ENCODE data around the gene SSR1.

Gene SSR1

DNA sequence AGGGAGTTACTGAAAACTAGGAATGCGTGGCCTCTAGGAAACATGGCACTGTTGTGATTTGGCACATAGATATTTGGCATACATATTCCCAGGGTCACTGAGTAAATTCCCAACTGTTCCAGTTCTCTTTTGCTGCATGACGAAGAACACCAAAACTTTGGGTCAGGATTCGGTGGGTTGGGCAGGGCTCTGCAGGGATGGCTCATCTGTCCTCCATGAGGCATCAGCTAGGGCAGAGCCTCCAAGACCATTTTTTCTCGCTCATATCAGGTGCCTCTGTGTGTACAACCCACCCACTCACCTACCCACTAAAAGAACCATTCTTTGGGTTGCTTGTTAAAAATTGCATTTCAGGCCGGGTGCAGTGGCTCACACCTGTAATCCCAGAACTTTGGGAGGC lies 57.1 kb downstream of the SSR1 start:
- no peak for DNase-seq

DNA sequence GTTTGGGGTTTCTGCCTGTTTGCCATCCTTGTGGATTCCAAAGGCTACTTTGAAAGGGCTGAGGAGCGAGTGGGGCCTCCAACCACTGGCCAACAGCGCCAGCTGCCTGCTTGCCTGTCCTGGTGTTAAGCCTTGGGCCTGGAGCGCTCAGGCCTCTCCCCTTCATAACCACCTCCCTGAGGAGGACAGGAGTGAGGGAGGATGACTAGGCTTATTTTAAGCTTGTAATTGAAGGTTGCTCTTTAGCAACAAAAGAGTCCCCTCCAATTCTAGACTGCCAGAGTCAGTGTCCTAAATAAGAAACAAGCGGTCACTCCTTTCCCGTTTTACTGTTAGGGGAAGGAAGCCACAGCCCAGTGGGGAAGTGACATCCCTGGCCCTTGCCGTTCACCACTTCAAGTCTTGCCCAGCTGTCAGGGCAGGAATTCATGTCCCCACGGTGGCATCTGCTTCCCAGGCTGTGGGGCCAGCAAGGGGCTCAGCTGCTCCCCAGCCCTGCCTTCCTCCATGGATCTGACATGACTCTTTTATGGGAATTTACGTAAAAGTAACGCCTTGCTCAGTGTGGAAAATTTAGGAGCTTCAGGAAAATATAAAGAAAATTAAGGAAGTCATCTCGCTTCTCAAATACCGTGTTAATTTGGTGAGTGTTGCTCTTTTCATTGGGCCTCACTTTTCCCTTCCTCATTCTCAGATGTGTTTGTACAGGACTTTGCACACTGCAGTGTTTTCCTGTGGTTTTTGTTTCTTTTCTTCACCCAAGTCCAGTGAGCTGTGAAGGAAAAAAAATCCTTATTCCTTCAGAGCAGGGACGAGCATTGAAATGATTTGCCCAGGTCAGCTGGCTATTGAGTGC lies 57.8 kb downstream of the SSR1 start:
- DNase-seq, result no peak

DNA sequence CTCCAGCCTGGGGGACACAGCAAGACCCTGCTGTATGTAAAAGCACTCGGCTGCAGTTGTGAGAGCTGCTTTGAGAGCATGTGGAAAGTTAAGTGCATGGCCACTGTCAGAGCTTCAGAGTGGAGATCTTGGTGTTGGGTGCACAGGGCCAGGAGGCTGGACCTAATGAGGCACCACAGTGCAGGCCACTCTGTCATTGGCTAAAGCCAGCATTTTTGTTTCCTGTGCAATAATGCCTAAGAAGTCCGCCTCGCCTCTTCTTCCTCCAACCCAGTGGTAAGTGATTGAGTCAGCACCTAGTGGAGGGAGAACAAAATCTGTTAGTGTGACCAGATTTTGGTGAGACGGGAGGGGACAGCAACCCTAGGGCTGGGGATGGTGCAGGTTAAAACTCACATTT lies 60.6 kb downstream of the SSR1 start:
- DNase-seq, result no peak

DNA sequence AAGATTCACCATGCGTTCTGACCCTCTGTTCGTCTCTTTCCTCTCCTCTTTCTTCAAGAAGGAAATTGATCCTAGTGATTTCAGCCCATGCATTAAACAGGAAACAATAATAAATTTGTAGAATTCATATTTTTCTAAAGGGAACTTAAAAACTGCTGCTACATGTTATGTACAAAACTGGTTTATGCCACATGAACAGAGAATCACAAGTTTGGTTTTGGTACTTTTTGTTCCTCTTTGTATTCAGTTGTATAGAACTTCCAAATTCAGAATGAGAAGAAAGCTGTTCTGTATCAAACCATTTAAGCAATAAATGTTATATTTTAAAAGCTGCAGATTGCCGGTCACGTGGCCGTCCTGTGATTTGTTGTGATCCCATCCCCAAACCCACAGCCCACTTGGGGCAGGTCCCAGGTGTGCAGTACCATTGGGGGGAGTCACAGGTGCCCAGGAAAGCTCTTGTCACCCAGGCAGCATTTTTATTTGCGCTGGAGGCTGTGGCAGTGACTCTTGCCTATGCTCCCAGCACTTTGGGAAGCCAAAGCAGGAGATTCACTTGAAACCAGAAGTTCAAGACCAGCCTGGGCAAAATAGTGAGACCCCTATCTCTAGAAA lies 61.2 kb downstream of the SSR1 start:
- no peak for DNase-seq

DNA sequence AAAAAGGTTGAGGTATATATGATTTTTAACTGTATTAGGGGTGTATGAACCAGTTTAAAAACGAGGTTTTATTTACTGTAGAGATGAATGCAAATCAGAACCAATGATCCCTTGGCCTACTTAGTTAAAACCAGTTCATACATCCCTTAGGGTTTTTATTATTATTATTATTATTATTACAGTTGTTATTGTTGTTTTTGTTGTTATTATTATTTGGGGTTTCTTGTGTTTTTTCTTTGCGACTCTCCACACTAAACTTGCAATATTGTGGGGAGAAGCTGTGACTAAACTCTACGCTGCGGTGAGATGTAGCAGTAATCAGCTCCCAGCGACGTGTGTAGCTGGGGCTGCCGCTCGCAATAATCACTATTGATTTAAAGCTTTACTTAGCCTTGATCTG lies 62.2 kb downstream of the SSR1 start:
- no peak for DNase-seq

DNA sequence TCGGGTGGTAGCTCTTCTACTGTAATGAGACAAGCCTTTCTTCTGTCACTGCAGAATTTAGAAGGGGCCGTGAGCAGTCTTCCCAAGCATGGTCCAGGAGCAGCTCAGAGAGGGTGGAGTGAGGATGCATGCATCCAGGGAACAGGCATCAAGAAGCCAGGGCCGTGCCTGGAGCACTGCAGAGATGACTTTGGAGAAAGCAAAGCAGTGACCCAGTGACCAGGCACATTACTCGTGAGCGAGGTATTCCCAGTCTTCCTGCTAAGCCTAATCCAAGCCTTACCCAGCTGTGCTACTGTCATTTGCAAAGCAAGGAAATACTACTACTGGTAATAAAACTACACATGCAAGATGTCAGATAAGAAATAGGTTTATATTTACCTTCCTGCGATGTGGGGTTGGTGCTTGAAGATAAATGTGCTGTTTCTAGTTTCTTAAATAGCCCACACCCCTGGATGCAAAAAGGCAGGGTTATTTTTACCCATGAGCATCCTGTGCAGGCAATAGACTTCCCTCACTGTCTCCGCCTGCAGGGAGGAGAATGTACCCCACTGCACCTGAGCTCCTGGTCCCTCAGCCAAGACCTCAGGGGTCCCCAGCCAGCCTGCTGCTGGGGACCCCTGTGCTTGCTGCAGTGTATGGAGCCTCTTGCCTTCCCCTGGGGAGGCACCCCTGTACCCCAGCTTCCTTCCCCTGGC lies 62.9 kb downstream of the SSR1 start:
- DNase-seq, result no peak

DNA sequence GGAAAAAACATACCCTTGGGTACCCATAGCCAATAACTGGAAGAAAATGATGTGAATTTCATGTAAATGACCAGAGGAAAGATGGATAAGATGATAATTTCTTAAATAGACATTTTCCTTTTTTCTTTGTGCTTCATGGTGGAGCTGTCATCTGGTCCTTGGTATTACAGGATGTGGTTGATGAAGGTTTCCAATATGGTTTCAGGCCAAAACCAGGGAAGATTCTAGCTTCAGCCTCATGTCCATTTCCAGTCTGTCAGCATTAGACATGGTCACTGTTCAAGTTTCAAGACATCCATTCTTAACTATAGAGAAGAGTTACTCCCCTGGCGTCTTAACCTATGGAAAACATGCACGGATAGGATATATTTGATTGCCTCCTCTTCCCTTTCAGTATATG lies 63.6 kb downstream of the SSR1 start:
- DNase-seq, result no peak

DNA sequence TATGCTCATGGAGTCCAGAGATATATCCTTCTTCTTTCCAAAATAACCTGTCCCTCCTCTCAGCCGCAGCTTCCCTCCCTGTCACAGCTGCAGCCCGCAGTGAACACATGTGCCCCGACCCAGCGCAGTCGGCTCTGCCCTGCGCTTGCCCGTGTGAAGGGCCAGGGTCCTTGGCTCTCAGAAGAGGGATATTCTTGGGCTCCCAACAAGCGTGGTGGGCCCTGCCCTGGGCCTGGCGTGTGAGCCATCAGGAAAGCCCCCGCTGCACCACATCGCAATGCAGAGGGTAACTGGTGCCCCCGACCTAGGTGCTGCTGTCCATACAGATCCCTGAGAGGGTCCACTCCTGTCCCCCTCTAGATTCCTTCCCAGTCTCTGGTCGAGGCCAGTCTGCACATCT lies 65.2 kb downstream of the SSR1 start:
- DNase-seq, result no peak

DNA sequence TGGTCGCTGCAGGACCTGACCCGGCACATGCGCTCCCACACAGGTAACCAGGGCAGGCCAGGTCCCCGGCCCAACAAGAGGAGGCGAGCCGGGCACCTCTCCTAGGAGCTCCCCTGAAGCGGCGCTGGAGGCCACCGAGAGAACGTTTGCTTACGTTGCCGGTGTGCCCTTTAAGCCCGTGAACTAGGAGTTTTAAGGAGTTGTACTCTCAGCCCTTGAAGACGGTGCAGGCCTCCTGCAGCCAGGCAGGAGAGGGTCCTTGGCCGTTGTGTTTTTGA lies 65.9 kb downstream of the SSR1 start:
- no peak for DNase-seq

DNA sequence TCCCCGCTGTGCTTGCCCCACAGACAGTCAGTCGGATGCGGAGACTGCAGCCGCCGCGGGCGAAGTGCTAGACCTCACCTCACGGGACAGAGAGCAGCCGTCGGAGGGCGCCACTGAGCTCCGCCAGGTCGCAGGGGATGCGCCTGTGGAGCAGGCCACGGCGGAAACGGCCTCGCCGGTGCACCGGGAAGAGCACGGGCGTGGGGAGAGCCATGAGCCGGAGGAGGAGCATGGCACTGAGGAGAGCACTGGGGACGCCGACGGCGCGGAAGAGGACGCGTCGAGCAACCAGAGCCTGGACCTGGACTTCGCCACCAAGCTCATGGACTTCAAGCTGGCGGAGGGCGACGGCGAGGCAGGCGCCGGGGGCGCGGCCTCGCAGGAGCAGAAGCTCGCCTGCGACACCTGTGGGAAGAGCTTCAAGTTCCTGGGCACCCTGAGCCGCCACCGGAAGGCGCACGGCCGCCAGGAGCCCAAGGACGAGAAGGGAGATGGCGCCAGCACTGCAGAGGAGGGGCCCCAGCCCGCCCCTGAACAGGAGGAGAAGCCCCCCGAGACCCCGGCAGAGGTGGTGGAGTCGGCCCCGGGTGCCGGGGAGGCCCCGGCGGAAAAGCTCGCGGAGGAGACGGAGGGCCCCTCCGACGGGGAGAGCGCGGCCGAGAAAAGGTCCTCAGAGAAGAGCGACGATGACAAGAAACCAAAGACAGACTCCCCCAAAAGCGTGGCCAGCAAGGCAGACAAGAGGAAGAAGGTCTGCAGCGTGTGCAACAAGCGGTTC lies 66.4 kb downstream of the SSR1 start:
- no peak for DNase-seq

DNA sequence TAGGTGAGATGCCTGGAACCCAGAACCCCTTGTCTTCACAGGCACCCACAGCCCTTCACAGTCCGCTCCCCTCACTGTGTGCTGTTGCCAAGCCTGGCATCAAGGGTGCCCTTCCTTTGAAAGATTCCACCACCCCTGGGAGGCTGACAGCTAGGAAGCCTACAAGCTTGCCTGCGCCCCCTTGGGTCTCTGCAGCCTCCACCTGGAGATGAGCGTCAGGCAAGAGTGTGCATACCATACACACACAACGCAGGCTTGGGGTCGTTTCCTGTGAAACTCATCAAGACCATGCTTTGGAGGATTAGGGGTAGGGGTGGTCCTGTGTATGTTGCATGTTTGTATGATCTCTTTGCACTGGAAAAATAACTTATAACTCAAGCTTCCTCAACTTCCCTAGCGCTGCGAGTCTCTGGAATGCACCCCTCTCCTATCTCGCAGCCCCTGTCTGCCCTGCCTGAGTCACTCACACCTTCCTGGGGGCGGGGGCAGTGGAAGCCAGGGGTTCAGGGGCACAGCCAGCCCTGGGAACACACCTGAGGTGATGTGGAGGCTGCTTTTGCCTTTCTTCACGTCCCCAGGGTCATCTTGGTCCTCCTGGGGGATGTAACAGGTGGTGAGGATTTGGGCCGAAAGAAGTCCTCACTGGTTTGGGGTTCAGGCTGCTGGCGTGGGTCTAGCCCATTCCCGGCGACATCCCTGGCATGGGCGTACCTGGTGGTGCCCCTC lies 67.2 kb downstream of the SSR1 start:
- no peak for DNase-seq

DNA sequence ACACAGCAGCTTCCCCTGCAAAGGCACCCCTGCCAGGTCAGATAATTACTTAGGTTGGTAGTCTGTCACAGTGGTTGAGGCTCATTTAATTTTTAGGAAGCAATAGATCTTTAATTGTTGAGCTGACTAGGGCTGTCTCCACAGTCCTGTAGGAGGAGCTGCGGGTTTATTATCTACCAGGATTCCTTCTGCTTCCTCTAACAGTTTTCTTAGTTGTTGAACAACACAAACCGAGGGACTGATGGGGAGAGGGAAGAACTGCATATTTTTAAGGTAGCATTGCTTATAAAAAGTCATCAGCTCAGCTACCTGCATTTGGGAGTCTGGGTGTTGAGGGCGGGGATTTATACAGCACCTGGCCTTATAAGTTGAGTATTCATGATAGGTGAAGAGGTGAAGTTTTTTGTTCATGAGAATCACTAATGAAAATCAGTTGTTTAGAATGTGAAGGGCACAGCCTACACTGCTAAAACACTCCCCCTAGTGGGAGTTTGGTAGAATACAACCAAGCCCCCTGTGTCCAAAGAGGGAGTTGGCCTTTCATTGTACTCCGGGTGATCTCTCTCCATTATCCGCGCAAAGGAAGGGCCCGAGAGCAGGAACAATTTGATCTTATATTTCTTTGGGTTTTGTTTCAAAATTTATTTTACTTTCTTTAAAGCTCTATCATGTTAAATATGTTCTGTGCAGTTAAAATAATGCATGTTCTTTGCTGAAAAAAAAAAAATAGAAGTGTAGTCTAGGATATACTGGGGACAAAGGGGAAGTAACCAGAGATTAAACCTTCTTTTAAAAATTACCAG lies 69.6 kb downstream of the SSR1 start:
- peak; percentile 67 to 85 for DNase-seq

DNA sequence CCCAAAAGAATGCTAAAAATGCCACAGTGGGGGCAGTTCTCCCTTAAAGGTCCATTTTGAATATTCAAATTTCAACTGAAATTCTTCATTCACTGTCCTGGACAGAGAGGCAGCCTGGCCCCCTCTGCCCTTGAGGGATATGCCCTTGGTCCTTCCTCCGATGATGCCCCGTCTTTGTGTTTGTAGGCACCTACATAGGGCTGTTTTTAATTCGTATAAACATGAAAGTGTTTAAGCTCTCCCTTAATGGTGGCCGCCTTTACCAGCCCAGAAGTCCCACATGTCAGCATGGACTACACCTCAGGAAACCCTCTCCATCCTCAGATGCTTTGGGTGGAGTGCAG lies 70.2 kb downstream of the SSR1 start:
- peak in 1 of 2 experiments; percentile 62 for DNase-seq

DNA sequence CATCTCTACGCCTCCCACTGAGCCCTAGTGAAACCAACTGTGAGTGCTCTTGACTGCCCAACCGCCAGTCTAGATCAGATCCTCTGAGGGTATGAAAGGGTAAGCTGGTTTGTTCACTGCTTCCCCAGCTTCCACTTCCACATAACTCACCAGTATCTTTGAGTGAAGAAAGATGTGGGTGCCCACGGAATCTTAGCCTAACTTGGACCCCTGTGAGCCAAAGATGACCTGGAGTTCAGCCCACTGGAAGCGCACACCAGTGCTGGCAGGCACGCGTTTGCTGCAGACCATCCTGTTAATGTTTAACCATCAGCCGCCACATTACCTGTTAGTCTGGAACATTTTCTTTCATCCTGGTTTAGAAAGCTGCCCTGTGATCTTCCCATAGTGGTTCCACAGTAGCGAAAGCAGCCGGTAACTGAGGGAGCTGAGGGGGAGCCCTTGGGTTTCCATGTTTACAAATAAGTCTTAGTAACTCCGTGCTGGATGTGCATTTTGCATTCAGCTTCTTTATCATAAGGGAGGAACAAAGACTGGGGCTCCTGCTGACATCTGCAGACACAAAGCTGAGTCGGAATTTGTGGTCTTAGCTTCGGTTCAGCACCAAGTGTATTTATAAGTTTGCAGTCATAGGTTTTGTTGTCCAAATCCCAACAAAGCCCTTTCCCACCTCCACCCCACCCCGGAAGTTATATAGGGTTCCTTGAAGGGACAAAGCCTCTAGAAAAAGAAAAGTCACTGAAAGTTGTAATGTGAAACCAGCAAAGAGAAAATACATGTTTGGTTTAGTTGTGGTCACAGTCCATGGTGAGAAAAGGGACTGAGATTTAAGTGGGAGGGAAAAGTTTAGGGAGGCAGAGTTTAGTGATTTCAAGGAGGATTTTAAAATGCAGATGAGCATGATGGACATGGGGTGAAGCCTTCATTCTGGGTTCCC lies 71.0 kb downstream of the SSR1 start:
- peak; percentile 50 to 79 for DNase-seq

DNA sequence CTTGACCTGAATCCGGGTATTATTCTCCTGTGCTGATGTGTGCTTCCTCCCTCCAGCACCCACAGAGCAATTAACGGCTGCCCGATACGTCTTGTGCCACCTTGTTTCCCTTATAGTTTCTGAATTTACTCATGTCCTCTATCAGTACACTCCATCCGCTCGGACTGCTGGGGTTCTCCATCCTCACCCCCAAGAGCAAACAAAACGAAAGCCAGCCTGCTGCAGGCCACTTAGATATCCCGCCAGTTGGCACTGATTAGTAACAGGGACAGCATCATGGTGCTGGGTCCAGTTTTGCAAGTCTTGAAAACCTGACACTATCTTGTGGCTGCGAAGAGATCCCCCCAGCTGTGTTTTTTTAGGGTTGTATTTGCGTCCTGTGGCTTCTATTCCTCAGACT lies 71.8 kb downstream of the SSR1 start:
- DNase-seq, result no peak

DNA sequence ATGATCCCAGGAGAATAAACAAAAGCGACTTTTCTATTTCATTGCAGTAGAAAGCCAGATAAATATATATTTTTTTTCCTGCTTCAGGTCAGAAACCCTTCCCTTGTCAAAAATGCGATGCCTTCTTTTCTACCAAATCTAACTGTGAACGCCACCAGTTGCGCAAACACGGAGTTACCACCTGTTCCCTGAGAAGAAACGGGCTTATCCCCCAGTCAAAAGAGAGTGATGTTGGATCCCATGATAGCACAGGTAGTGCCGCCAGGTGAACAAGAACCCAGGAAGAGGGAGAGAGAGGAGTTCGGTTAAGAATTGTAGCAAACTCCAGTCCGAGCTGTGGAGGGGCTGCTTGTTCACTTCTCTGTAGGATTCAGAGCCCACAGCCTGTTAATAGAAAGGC lies 72.6 kb downstream of the SSR1 start:
- DNase-seq, result no peak

DNA sequence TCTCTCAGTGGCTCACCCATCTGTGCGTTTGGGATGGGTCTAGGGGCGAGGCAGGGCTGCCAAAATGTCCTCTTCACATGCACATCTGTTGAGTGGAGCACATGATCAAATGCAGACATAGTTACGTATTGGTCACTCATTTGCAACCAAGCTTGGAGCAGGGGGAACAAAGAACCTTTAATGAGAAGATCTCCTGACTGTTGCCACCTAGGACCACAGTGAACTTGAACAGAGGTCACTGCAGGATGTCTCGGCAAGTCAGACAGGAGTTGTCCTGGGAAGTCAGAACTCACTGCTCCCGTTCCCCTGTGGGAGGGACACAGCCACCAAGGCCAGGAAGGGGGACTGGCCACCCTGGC lies 73.4 kb downstream of the SSR1 start:
- no peak for DNase-seq

DNA sequence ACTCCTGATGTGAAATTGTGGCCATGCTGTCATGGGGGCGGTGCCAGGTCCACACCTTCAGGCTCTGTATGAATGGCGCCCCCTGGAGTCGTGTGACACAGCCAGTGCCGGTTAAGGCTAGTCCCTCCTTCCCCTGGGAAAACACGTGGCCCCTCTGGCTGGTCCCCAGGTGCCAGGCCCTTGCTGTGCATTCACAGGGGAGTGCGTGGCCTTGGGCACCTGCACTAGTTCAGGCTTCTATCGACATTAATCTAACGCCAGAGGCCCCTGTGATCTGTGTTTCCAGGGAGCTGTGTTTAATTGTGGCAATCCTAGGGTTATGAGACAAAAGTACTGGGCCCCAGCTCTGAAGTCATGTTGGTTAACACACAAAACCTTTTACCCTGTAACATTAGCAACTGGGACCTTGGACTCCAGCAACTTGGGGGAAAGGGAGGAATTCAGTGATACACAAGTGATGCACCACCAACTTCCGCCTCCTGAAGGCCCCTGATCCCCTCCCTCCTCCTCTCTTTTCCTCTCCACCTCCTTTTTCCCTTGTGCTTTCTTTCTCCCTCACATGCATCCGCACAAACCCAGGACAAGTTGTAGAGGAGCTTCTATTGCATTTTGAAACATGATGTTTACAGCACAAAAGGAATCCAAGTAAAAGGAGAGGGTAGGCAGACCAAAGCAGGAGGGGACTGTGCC lies 74.0 kb downstream of the SSR1 start:
- peak; percentile 82 to 96 for DNase-seq

DNA sequence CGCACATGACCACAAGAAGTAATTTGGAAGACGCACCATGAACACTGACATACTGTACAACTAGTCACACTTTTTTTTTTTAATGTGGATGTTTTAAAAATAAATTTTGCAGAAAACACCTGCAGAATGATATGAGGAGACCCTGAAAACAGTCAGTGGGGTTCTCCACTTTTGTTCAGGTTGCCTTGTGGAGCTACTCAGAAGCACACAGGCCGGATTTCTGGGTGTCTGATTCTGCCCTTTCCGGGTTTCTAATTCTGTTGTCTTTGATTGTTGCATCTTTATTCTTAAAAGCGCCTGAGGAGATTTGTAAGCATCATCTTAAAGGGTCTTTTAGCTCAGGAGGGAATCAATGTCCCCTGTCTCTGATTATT lies 74.5 kb downstream of the SSR1 start:
- DNase-seq, result no peak

DNA sequence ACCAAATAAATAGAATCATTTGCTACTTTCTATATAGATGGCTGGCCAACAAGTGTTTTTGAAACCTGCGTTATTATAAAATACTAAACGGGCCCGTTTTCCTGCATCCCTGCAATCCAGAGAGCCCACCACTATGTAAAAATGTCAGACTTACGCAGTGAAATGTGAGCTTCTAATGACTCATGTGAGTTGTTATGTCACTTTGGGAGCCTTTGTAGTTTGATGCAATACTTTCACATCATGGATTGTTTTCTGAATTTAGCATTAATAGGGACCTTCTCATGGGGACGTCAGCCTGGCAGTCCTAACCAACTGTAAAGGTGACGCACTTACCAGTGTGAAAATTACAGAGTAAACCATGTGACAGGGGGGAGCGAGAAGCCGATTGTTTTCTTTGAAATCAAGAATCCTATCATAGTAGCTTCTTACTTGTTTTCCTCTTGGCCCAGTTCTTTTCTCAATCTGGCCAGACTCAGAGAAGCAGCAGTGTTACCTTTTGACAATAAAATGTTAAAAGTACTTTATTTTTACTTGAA lies 75.3 kb downstream of the SSR1 start:
- no peak for DNase-seq
